GM21723 (cell line): Measurements from ENCODE around the gene RBFOX2.
"Not testable (repeated sequence)": the region's sequence is repeated elsewhere in the genome, so short reads cannot be mapped to it uniquely, and the experiment has no call there.

Experiments used
- ATAC-seq: cut with Tn5 transposase; IDR thresholded peaks from one replicate; pipeline ENCODE4 v1.9.1; 2021; ENCODE audit warnings: mild to moderate bottlenecking, moderate library complexity; ENCODE audit not compliant: unreplicated experiment

The RBFOX2 gene

GRCh38 chr22:35746946-35747703 lies 281.5 kb downstream of the RBFOX2 start:
- no peak for ATAC-seq

GRCh38 chr22:35746248-35746647 lies 282.4 kb downstream of the RBFOX2 start:
- no peak for ATAC-seq

- ATAC-seq, result no peak
Measured at GRCh38 chr22:35743326-35743860, 285.2 kb downstream of the RBFOX2 start.

GRCh38 chr22:35742342-35743100 lies 286.1 kb downstream of the RBFOX2 start:
- no peak for ATAC-seq

- no peak for ATAC-seq
Measured at GRCh38 chr22:35740616-35741015, 288.0 kb downstream of the RBFOX2 start.

GRCh38 chr22:35739931-35740380 lies 288.7 kb downstream of the RBFOX2 start:
- ATAC-seq, result no peak

GRCh38 chr22:35739076-35739930 lies 289.3 kb downstream of the RBFOX2 start:
- ATAC-seq, result no peak

- ATAC-seq, result not testable (repeated sequence)
Measured at GRCh38 chr22:35737886-35738285, 290.7 kb downstream of the RBFOX2 start.

- ATAC-seq, result no peak
Measured at GRCh38 chr22:35736701-35737100, 291.9 kb downstream of the RBFOX2 start.

- no peak for ATAC-seq
Measured at GRCh38 chr22:35736166-35736565, 292.5 kb downstream of the RBFOX2 start.

- ATAC-seq, result no peak
Measured at GRCh38 chr22:35735542-35735941, 293.1 kb downstream of the RBFOX2 start.

GRCh38 chr22:35734517-35734827 lies 294.2 kb downstream of the RBFOX2 start:
- ATAC-seq, result no peak

- no peak for ATAC-seq
Measured at GRCh38 chr22:35733791-35734516, 294.7 kb downstream of the RBFOX2 start.

- ATAC-seq, result no peak
Measured at GRCh38 chr22:35733036-35733435, 295.6 kb downstream of the RBFOX2 start.

- ATAC-seq, result no peak
Measured at GRCh38 chr22:35732116-35732515, 296.5 kb downstream of the RBFOX2 start.

- no peak for ATAC-seq
Measured at GRCh38 chr22:35731321-35731720, 297.3 kb downstream of the RBFOX2 start.

- ATAC-seq, result no peak
Measured at GRCh38 chr22:35729309-35729698, 299.3 kb downstream of the RBFOX2 start.

- ATAC-seq, result no peak
Measured at GRCh38 chr22:35728639-35729308, 299.9 kb downstream of the RBFOX2 start.

GRCh38 chr22:35727436-35727835 lies 301.2 kb downstream of the RBFOX2 start:
- ATAC-seq, result no peak

GRCh38 chr22:35726933-35727332 lies 301.7 kb downstream of the RBFOX2 start:
- no peak for ATAC-seq
